ENCODE measurements around the gene SPDYC.

Gene SPDYC

GRCh38 chr11:65133724-65134123 lies 36.3 kb upstream of the SPDYC start:
- Histone ChIP-seq H3K4me1 (ENCODE audit: low read length) (peaks cover 15% of the 10 kb centered on the region), H3K79me2 (ENCODE audit: low read length) (peaks cover 59% of the 10 kb centered on the region), H3K36me3 (replicated peaks; ENCODE audit: insufficient read depth, low read length) (peaks cover 15% of the 10 kb centered on the region), H3K9me2 (replicated peaks; ENCODE audit: insufficient read depth, low read length) (no peaks in the 10 kb centered on the region), H2AFZ (ENCODE audit: low read length) (peak overlapping the region; percentile 75; the same call in 1 of the 2 replicates), H3F3A (ENCODE audit: insufficient read depth, low read length) (peaks cover 42% of the 10 kb centered on the region), H3K9me3 (replicated peaks; ENCODE audit: insufficient read depth, low read length) (no peaks in the 10 kb centered on the region), H3K9ac (ENCODE audit: low read length) (peak overlapping the region; percentile 99), H3K4me3 (ENCODE audit: low read length) (peak overlapping the region; percentile 95), H4K20me1 (ENCODE audit: insufficient read depth, low read length) (no peaks in the 10 kb centered on the region), H3K27ac (ENCODE audit: low read length) (peak overlapping the region; percentile 97), H3K27me3 (replicated peaks; ENCODE audit: insufficient read depth, low read length) (no peaks in the 10 kb centered on the region), H3K4me2 (ENCODE audit: low read depth, low read length) (peak overlapping the region; percentile 90)
- TF ChIP-seq EZH2 (optimal IDR thresholded peaks at IDR 0.05; ENCODE audit: low read depth, low read length) (no peak), CTCF (IDR thresholded peaks at IDR 0.05; ENCODE audit: low read length) (no peak), EZH2phosphoT487 (IDR thresholded peaks at IDR 0.05; ENCODE audit: low read length) (no peak)
- DNase-seq, result no peak

GRCh38 chr11:65134240-65134951 lies 35.6 kb upstream of the SPDYC start, which contains the start of gene SYVN1:
TSS of gene SYVN1 (minus strand) at chr11:65134519. CDS start at chr11:65133601, 918 bp downstream.
- peaks cover 54% of the 10 kb centered on the region for H3K79me2 ChIP-seq (ENCODE audit: low read length)
- H4K20me1 ChIP-seq (ENCODE audit: insufficient read depth, low read length), result no peaks in the 10 kb centered on the region
- peak within 1 kb of the TSS; percentile 95 for H3K4me3 ChIP-seq (ENCODE audit: low read length)
- TF ChIP-seq EZH2 (optimal IDR thresholded peaks at IDR 0.05; ENCODE audit: low read depth, low read length) (no peak), CTCF (IDR thresholded peaks at IDR 0.05; ENCODE audit: low read length) (no peak), EZH2phosphoT487 (IDR thresholded peaks at IDR 0.05; ENCODE audit: low read length) (no peak)
- H3K9me3 ChIP-seq (replicated peaks; ENCODE audit: insufficient read depth, low read length), result no peaks in the 10 kb centered on the region
- H3K27me3 ChIP-seq (replicated peaks; ENCODE audit: insufficient read depth, low read length), result no peaks in the 10 kb centered on the region
- peak within 1 kb of the TSS; percentile 97 for H3K27ac ChIP-seq (ENCODE audit: low read length)
- H3F3A ChIP-seq (ENCODE audit: insufficient read depth, low read length), result peaks cover 36% of the 10 kb centered on the region
- H3K9me2 ChIP-seq (replicated peaks; ENCODE audit: insufficient read depth, low read length), result no peaks in the 10 kb centered on the region
- peak within 1 kb of the TSS; percentile 90 for H3K4me2 ChIP-seq (ENCODE audit: low read depth, low read length)
- H3K36me3 ChIP-seq (replicated peaks; ENCODE audit: insufficient read depth, low read length), result peaks cover 12% of the 10 kb centered on the region
- DNase-seq, result peak; percentile 91
- H2AFZ ChIP-seq (ENCODE audit: low read length), result peak within 1 kb of the TSS; percentile 75
- peaks cover 15% of the 10 kb centered on the region for H3K4me1 ChIP-seq (ENCODE audit: low read length)
- H3K9ac ChIP-seq (ENCODE audit: low read length), result peak within 1 kb of the TSS; percentile 99

- Histone ChIP-seq H3K9me3 (replicated peaks; ENCODE audit: insufficient read depth, low read length) (no peaks in the 10 kb centered on the region), H3K4me1 (ENCODE audit: low read length) (peaks cover 15% of the 10 kb centered on the region), H3K27ac (ENCODE audit: low read length) (peak overlapping the region; percentile 97), H3K4me2 (ENCODE audit: low read depth, low read length) (peak overlapping the region; percentile 90), H4K20me1 (ENCODE audit: insufficient read depth, low read length) (no peaks in the 10 kb centered on the region), H3F3A (ENCODE audit: insufficient read depth, low read length) (peaks cover 29% of the 10 kb centered on the region), H3K36me3 (replicated peaks; ENCODE audit: insufficient read depth, low read length) (peaks cover 12% of the 10 kb centered on the region), H3K9ac (ENCODE audit: low read length) (peak overlapping the region; percentile 99), H3K9me2 (replicated peaks; ENCODE audit: insufficient read depth, low read length) (no peaks in the 10 kb centered on the region), H3K27me3 (replicated peaks; ENCODE audit: insufficient read depth, low read length) (no peaks in the 10 kb centered on the region), H2AFZ (ENCODE audit: low read length) (peak overlapping the region; percentile 75), H3K79me2 (ENCODE audit: low read length) (peaks cover 47% of the 10 kb centered on the region), H3K4me3 (ENCODE audit: low read length) (peak overlapping the region; percentile 95)
- no peak for TF ChIP-seq EZH2phosphoT487 (IDR thresholded peaks at IDR 0.05; ENCODE audit: low read length)
- no peak for TF ChIP-seq CTCF (IDR thresholded peaks at IDR 0.05; ENCODE audit: low read length)
- TF ChIP-seq EZH2 (optimal IDR thresholded peaks at IDR 0.05; ENCODE audit: low read depth, low read length), result no peak
- DNase-seq, result peak; percentile 96
Observed at GRCh38 chr11:65134952-65135632, 34.9 kb upstream of the SPDYC start.

Data from MM.1S (cell line).